H1 (cell line): ENCODE results near the gene GRM7. TPM values are rescaled to one million over a fixed set of nuclear protein-coding genes. Genes with fewer than 3 reads are reported as not detected.

Source experiments
- CTCF ChIA-PET: fragments of 300-600 bp; sonication (Branson Sonifier 250); formaldehyde crosslinking; loops from one replicate; lab custom pipeline; 2021; ENCODE audit not compliant: partially characterized antibody; lab: Charles Lee
- POLR2A ChIA-PET: fragments of 300-600 bp; sonication (Branson Sonifier 250); formaldehyde crosslinking; loops from one replicate; lab custom pipeline; 2021; ENCODE audit warnings: inconsistent platforms; ENCODE audit not compliant: partially characterized antibody; lab: Charles Lee
- DNase-seq, 2 experiments: peaks; one replicate each; pipeline versions ENCODE4 v3.0.0 to v3.0.0-alpha.2; 2010 to 2022; ENCODE audit warnings: low spot score in 2 of 2, low read depth in 1 of 2, mixed read lengths in 1 of 2
- FAIRE-seq: peaks from 2 replicates; lab custom pipeline; 2011; peaks lifted over from hg19 to GRCh38; lab: Jason Lieb, UNC
- H2AFZ ChIP-seq: 2 replicates; pipeline ENCODE4 v1.8.1; 2012; ENCODE audit warnings: low read length, inconsistent platforms
- H2AK5ac ChIP-seq: 2 replicates; pipeline ENCODE4 v1.6.1; 2013; ENCODE audit warnings: low read depth, low read length
- H2BK120ac ChIP-seq: replicated peaks from 2 replicates; pipeline ENCODE3; 2013; ENCODE audit warnings: low read depth, low read length, inconsistent platforms
- H2BK12ac ChIP-seq: 2 replicates; pipeline ENCODE4 v1.6.1; 2013; ENCODE audit warnings: low read depth, low read length
- H2BK15ac ChIP-seq: 2 replicates; pipeline ENCODE4 v1.6.1; 2013; ENCODE audit warnings: low read length
- H2BK20ac ChIP-seq: 2 replicates; pipeline ENCODE4 v1.6.1; 2013; ENCODE audit warnings: low read length
- H2BK5ac ChIP-seq: 2 replicates; pipeline ENCODE4 v1.6.1; 2013; ENCODE audit warnings: low read depth, low read length
- H3K14ac ChIP-seq: 2 replicates; pipeline ENCODE4 v1.6.1; 2013; ENCODE audit warnings: inconsistent platforms; ENCODE audit not compliant: insufficient read length
- H3K18ac ChIP-seq: 2 replicates; pipeline ENCODE4 v1.6.1; 2013; ENCODE audit warnings: low read length; ENCODE audit errors: extremely low read depth
- H3K23ac ChIP-seq: 2 replicates; pipeline ENCODE4 v1.6.1; 2013; ENCODE audit warnings: inconsistent platforms; ENCODE audit not compliant: insufficient read length
- H3K23me2 ChIP-seq: 2 replicates; pipeline ENCODE4 v1.6.1; 2013; ENCODE audit warnings: low read depth, low read length
- H3K27ac ChIP-seq: 2 replicates; pipeline ENCODE4 v1.6.1; 2011; ENCODE audit warnings: low read depth, low read length, inconsistent platforms
- H3K27me3 ChIP-seq, 4 experiments: replicated peaks in 1 of 4; 1 replicate in 1 of 4; 2 replicates in 3 of 4; pipeline versions ENCODE4 v1.6.1 to v1.8.1; 2011 to 2013; ENCODE audit warnings: low read length in 3 of 4, mild to moderate bottlenecking in 3 of 4, inconsistent platforms in 2 of 4, mixed read lengths in 2 of 4, moderate library complexity in 1 of 4; ENCODE audit not compliant: control insufficient read depth in 3 of 4, insufficient read depth in 3 of 4; ENCODE audit errors: extremely low read depth in 1 of 4
- H3K36me3 ChIP-seq, 4 experiments: 2 replicates each; pipeline versions ENCODE4 v1.6.1 to v1.8.1; 2011 to 2013; ENCODE audit warnings: mild to moderate bottlenecking in 4 of 4, low read length in 3 of 4, moderate library complexity in 2 of 4, control low read depth in 1 of 4, inconsistent platforms in 1 of 4; ENCODE audit not compliant: insufficient read depth in 4 of 4, control insufficient read depth in 2 of 4
- H3K4ac ChIP-seq: replicated peaks from 2 replicates; pipeline ENCODE3; 2013; ENCODE audit warnings: low read length, low read depth, mixed read lengths, inconsistent platforms; ENCODE audit not compliant: insufficient read length
- H3K4me1 ChIP-seq, 4 experiments: replicated peaks in 1 of 4; 1 replicate in 1 of 4; 2 replicates in 3 of 4; pipeline versions ENCODE4 v1.6.1 to v1.8.1; 2011 to 2013; ENCODE audit warnings: low read length in 3 of 4, inconsistent platforms in 2 of 4, mixed read lengths in 1 of 4; ENCODE audit not compliant: insufficient read depth in 4 of 4, control insufficient read depth in 3 of 4
- H3K4me2 ChIP-seq, 2 experiments: 2 replicates each; pipeline versions ENCODE4 v1.6.1 to v1.8.1; 2011 to 2013; ENCODE audit warnings: low read depth in 2 of 2, low read length in 2 of 2, control low read depth in 1 of 2, inconsistent platforms in 1 of 2, mild to moderate bottlenecking in 1 of 2; ENCODE audit not compliant: insufficient read depth in 1 of 2
- H3K4me3 ChIP-seq, 4 experiments: fragments of 200-600, 300-600 bp in 1 of 4; sonication (generic), shearing (Covaris generic), sonication (Bioruptor Twin) in 1 of 4; 2 replicates each; pipeline versions ENCODE4 v1.5.1 to v1.8.1; 2011 to 2016; ENCODE audit warnings: low read length in 4 of 4, low read depth in 3 of 4, control low read depth in 2 of 4, inconsistent platforms in 2 of 4, mild to moderate bottlenecking in 2 of 4, mixed read lengths in 1 of 4, moderate library complexity in 1 of 4; ENCODE audit not compliant: insufficient read depth in 2 of 4; ENCODE audit errors: extremely low read depth in 1 of 4
- H3K56ac ChIP-seq: replicated peaks from 2 replicates; pipeline ENCODE3; 2013; ENCODE audit warnings: low read depth, mild to moderate bottlenecking, mixed read lengths, low read length, inconsistent platforms; ENCODE audit not compliant: insufficient read length
- H3K79me1 ChIP-seq: 2 replicates; pipeline ENCODE4 v1.6.1; 2013; ENCODE audit warnings: low read depth, low read length, control low read depth
- H3K79me2 ChIP-seq, 2 experiments: 2 replicates each; pipeline versions ENCODE4 v1.6.1 to v1.8.1; 2012 to 2013; ENCODE audit warnings: low read length in 2 of 2, mild to moderate bottlenecking in 2 of 2, inconsistent platforms in 1 of 2; ENCODE audit not compliant: insufficient read depth in 2 of 2, control insufficient read depth in 1 of 2
- H3K9ac ChIP-seq, 4 experiments: replicated peaks in 1 of 4; 1 replicate in 1 of 4; 2 replicates in 3 of 4; pipeline versions ENCODE4 v1.6.1 to v1.8.1; 2011 to 2013; ENCODE audit warnings: low read depth in 3 of 4, low read length in 3 of 4, control low read depth in 2 of 4, mild to moderate bottlenecking in 2 of 4, moderate library complexity in 2 of 4, inconsistent platforms in 1 of 4; ENCODE audit errors: extremely low read depth in 1 of 4
- H3K9me3 ChIP-seq, 2 experiments: 2 replicates each; pipeline versions ENCODE4 v1.6.1 to v1.8.1; 2012 to 2013; ENCODE audit warnings: mild to moderate bottlenecking in 2 of 2, moderate library complexity in 2 of 2, control low read depth in 1 of 2, inconsistent platforms in 1 of 2, low read depth in 1 of 2, low read length in 1 of 2, mixed read lengths in 1 of 2; ENCODE audit not compliant: insufficient read depth in 2 of 2
- H4K20me1 ChIP-seq, 2 experiments: replicated peaks in 1 of 2; 2 replicates each; pipeline versions ENCODE3 to v1.8.1; 2011 to 2013; ENCODE audit warnings: inconsistent platforms in 2 of 2, low read length in 2 of 2, mild to moderate bottlenecking in 1 of 2; ENCODE audit not compliant: insufficient read depth in 2 of 2, control insufficient read depth in 1 of 2
- H4K5ac ChIP-seq: 2 replicates; pipeline ENCODE4 v1.6.1; 2013; ENCODE audit warnings: low read length, low read depth, mixed read lengths, inconsistent platforms; ENCODE audit not compliant: insufficient read length
- H4K8ac ChIP-seq: 2 replicates; pipeline ENCODE4 v1.8.0; 2013; ENCODE audit warnings: mild to moderate bottlenecking, moderate library complexity, low read length, inconsistent platforms; ENCODE audit not compliant: insufficient read depth; ENCODE audit errors: extremely low read depth
- H4K91ac ChIP-seq: replicated peaks from 2 replicates; pipeline ENCODE3; 2013; ENCODE audit warnings: low read length, mixed read lengths, inconsistent platforms; ENCODE audit not compliant: insufficient read length
- PHF8 ChIP-seq: fragments of 200-600 bp; sonication (generic); conservative IDR thresholded peaks from 2 replicates; pipeline ENCODE4 v1.7.1; 2012; ENCODE audit warnings: low read depth, mild to moderate bottlenecking, inconsistent platforms, low read length, moderate library complexity
- RAD21 ChIP-seq, 2 experiments: IDR thresholded peaks in 1 of 2; conservative IDR thresholded peaks in 1 of 2; 2 replicates each; pipeline ENCODE4 v1.6.1; 2011; ENCODE audit warnings: low read depth in 2 of 2, low read length in 2 of 2, improper control_type of control experiment in 1 of 2, inconsistent platforms in 1 of 2, mild to moderate bottlenecking in 1 of 2, moderate library complexity in 1 of 2
- RXRA ChIP-seq: IDR thresholded peaks from 2 replicates; pipeline ENCODE4 v1.6.1; 2011; ENCODE audit warnings: low read depth, mild to moderate bottlenecking, low read length, moderate library complexity; ENCODE audit not compliant: insufficient read depth
- SAP30 ChIP-seq: fragments of 300-600 bp; sonication (generic); IDR thresholded peaks from 2 replicates; pipeline ENCODE4 v1.7.1; 2012; ENCODE audit warnings: low read length, moderate library complexity, mild to moderate bottlenecking, inconsistent platforms; ENCODE audit not compliant: insufficient read depth, insufficient replicate concordance
- TEAD4 ChIP-seq: IDR thresholded peaks from 2 replicates; pipeline ENCODE4 v1.6.1; 2012; ENCODE audit warnings: low read depth, low read length, inconsistent platforms, mixed read lengths
- ZNF274 ChIP-seq: IDR thresholded peaks from 2 replicates; pipeline ENCODE4 v1.7.0; 2012; ENCODE audit warnings: low read length, borderline replicate concordance; ENCODE audit errors: extremely low read depth
- WGBS, 2 experiments: shearing (Covaris generic) in 1 of 2; methylation state at CpG; one replicate each; pipeline versions ENCODE4 v1.1.6 to v1.1.7; 2013 to 2015; ENCODE audit warnings: low lambda C conversion rate in 2 of 2, mixed read lengths in 2 of 2, inconsistent platforms in 1 of 2, low coverage in 1 of 2, missing lambda C conversion rate in 1 of 2; ENCODE audit not compliant: insufficient replicate concordance in 2 of 2, insufficient coverage in 1 of 2, insufficient read length in 1 of 2; ENCODE audit errors: extremely low coverage in 1 of 2, missing lambda C conversion rate in 1 of 2; 5-methylcytosine and 5-hydroxymethylcytosine counted together
- polyA plus RNA-seq, 7 experiments: library from polyadenylated mRNA; depleted of rRNA in 3 of 7; stranded (reverse) in 5 of 7; unstranded in 2 of 7; fragments of >200 nt in 5 of 7; fragments of 200-250 nt in 2 of 7; gene quantifications; 1 replicate in 5 of 7; 2 replicates in 1 of 7; 4 replicates in 1 of 7; pipeline versions ENCODE4 v1.2.1 to v1.2.3, GENCODE V29; 2011 to 2013; ENCODE audit warnings: missing spikeins in 2 of 7, mixed read lengths in 2 of 7
- total RNA-seq: library from RNA; stranded (reverse); fragmentation: NEBNext Ultra II Directional; extraction: Animal tissue kit (Norgen Biotek cat#: 25700); gene quantifications from 2 replicates; pipeline ENCODE4 v1.2.1, GENCODE V29; 2021
- TF ChIP-seq, protein P1 (sequence below): IDR thresholded peaks from 2 replicates; pipeline ENCODE4 v1.6.1; 2011; ENCODE audit warnings: low read depth, mild to moderate bottlenecking, low read length; ENCODE audit not compliant: insufficient read depth

The GRM7 gene
- total and polyA plus RNA-seq, 2 of the 8 experiments (the other 6 are each of a cell fraction or from before 2014, with no cell fraction given) = 0.17 to 0.24 TPM

DNA sequence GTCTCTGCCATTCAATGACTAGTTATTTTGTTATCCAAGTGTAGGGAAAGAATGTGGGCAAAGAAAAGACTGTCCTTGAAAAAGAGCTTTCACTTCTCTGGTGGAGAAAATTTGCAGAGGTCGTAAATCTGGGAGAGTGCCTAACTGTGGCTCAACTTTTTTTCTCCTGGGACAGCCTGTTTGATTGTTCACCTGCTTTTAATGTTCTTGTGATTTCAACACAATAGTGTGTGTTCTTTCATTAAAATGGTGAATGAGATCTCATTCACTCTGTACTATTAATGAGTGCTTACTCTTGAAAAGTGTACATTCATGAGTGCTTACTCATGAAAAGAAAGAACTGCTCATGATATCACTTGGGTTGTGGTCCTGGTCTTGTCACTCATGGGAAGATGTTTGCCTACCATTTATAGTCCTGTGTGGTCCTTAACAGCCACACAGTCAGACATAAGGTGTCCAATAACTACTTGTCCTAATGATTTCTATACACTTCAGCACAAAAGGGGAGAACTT is 567.3 kb downstream of the GRM7 start:
- Histone ChIP-seq H2BK15ac (no peak overlapping the region), H3K36me3 (no peaks in the 10 kb centered on the region), H3K79me1 (no peaks in the 10 kb centered on the region), H4K20me1 (no peaks in the 10 kb centered on the region), H3K79me2 (no peaks in the 10 kb centered on the region), H3K27me3 (no peaks in the 10 kb centered on the region), H3K9me3 (peaks cover 4 to 8% of the 10 kb centered on the region in 2 experiments; a peak in 1 of 4 replicates), H2BK5ac (no peak overlapping the region), H3K27ac (no peak overlapping the region), H3K4me3 (no peak overlapping the region), H4K5ac (no peak overlapping the region), H3K23me2 (no peaks in the 10 kb centered on the region), H3K18ac (no peak overlapping the region), H3K4me2 (no peak overlapping the region), H3K23ac (no peak overlapping the region), H3K9ac (no peak overlapping the region), H2AFZ (peak overlapping the region; percentile 65; the same call in 1 of the 2 replicates), H3K14ac (no peak overlapping the region), H3K4ac (no peak overlapping the region), H2AK5ac (no peak overlapping the region), H3K56ac (no peak overlapping the region), H3K4me1 (no peaks in the 10 kb centered on the region), H2BK12ac (no peak overlapping the region), H2BK120ac (no peak overlapping the region), H4K91ac (no peak overlapping the region), H4K8ac (no peak overlapping the region), H2BK20ac (no peak overlapping the region)
- CTCF ChIA-PET = interaction anchor here (0.7 kb wide), 2 partner anchors 11 to 201 kb away, joined by 3 read pairs; no protein-coding TSS in a partner anchor
- TF ChIP-seq, protein P1, sequence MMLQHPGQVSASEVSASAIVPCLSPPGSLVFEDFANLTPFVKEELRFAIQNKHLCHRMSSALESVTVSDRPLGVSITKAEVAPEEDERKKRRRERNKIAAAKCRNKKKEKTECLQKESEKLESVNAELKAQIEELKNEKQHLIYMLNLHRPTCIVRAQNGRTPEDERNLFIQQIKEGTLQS = no peak
- TF ChIP-seq RXRA (no peak), RAD21 (IDR thresholded peaks at IDR 0.05 in 1 of 2, conservative IDR thresholded peaks at IDR 0.05 in 1 of 2; ENCODE audit: low read depth in 2 of 2, low read length in 2 of 2) (no peak), ZNF274 (no peak), SAP30 (no peak), TEAD4 (no peak), PHF8 (no peak)
- 87% methylated on average over 1 of the region's 1 CpG; no CpG with 5 or more reads in 1 of the 2 experiments for WGBS, 2 experiments
- FAIRE-seq (no peak), DNase-seq (no peak)
- POLR2A ChIA-PET = no interaction called here
